Activated naive CD4-positive, alpha-beta T cell treated with anti-CD3 and anti-CD28 coated beads, Interleukin-2, amount 10 ng/mL, durations not matched to agents 5 hours and 36 hours (primary cell): Measurements from ENCODE around the gene FBXL20. TPM values are rescaled to one million over a fixed set of nuclear protein-coding genes. Genes with fewer than 3 reads are reported as not detected.

ENCODE experiments used
- total RNA-seq, 2 experiments: library from RNA; stranded (reverse); gene quantifications; one replicate each; pipeline ENCODE4 v1.2.3, GENCODE V29; 2021

FBXL20 gene
- 10 to 100 TPM; 15.8 to 16.1 TPM for total RNA-seq

GRCh38 chr17:39401412-39402243 is at the start of gene FBXL20:
FBXL20 (minus strand) TSS chr17:39401626; CDS start chr17:39401402, 224 bp downstream.

GRCh38 chr17:39450847-39451581 is 49.6 kb upstream of the FBXL20 start, which contains the start of gene MED1:
MED1 (minus strand) TSS chr17:39451263; CDS start chr17:39451062, 201 bp downstream.

GRCh38 chr17:39225308-39225958 is 176.0 kb downstream of the FBXL20 start, which contains the start of gene STAC2:
STAC2 (minus strand) TSS chr17:39225945; CDS start chr17:39225502, 443 bp downstream.

Other genes with a start within 250 kb of the FBXL20 start
- gene PLXDC1, start 250.0 kb downstream of the FBXL20 start, total RNA-seq, result 10 to 100 TPM; 13.4 to 15.8 TPM
- gene ARL5C, start 235.5 kb downstream of the FBXL20 start, total RNA-seq, result not detected
- gene CACNB1, start 204.0 kb downstream of the FBXL20 start, total RNA-seq, result 10 to 100 TPM; 17.1 to 23.6 TPM
- 1,000 to 10,000 TPM; 2,662 to 2,703 TPM for gene RPL19, start 201.3 kb downstream of the FBXL20 start, total RNA-seq
- not detected for gene STAC2, start 175.7 kb downstream of the FBXL20 start, total RNA-seq
- 10 to 100 TPM; 47.1 to 50.5 TPM for gene MED1, start 49.6 kb upstream of the FBXL20 start, total RNA-seq
- 10 to 100 TPM; 77.1 to 78.3 TPM for gene CDK12, start 59.9 kb upstream of the FBXL20 start, total RNA-seq
- not detected for gene NEUROD2, start 206.3 kb upstream of the FBXL20 start, total RNA-seq
- gene PPP1R1B, start 225.3 kb upstream of the FBXL20 start, total RNA-seq, result not detected
- gene STARD3, start 235.5 kb upstream of the FBXL20 start, total RNA-seq, result 10 to 100 TPM; 69.1 to 71.9 TPM